HEK293 (cell line): ENCODE results near the gene SNAI1.

Experiments
- CTCF ChIA-PET: fragments of 350-600 bp; formaldehyde crosslinking; extraction: SDS; loops from one replicate; lab custom pipeline; 2021; ENCODE audit warnings: antibody characterized with exemption; lab: Yijun Ruan, JAX
- POLR2A ChIA-PET: fragments of 300-600 bp; formaldehyde crosslinking; extraction: SDS; loops from one replicate; lab custom pipeline; 2020; ENCODE audit warnings: antibody characterized with exemption, inconsistent platforms; lab: Yijun Ruan, JAX
- H3K27ac ChIP-seq: fragments of 200-500 bp; sonication (Bioruptor generic); 2 replicates; pipeline ENCODE4 v1.5.1; 2014; ENCODE audit warnings: low read depth, low read length, control low read depth, inconsistent platforms; ENCODE audit errors: extremely low read depth
- H3K36me3 ChIP-seq, 2 experiments: fragments of 200-500 bp in 1 of 2; sonication (Bioruptor generic) in 1 of 2; 1 replicate in 1 of 2; 2 replicates in 1 of 2; pipeline ENCODE4 v1.5.1; 2014 to 2017; ENCODE audit warnings: inconsistent platforms in 2 of 2, low read length in 2 of 2; ENCODE audit not compliant: control insufficient read depth in 2 of 2, insufficient read depth in 1 of 2
- H3K4me1 ChIP-seq: fragments of 200-500 bp; sonication (Bioruptor generic); 2 replicates; pipeline ENCODE4 v1.5.1; 2014; ENCODE audit warnings: mild to moderate bottlenecking, low read length, inconsistent platforms; ENCODE audit not compliant: control insufficient read depth, insufficient read depth
- H3K4me3 ChIP-seq: 2 replicates; pipeline ENCODE4 v1.5.1; 2011; ENCODE audit warnings: low read depth, mild to moderate bottlenecking, control low read depth, low read length, moderate library complexity
- H3K9me3 ChIP-seq: fragments of 200-500 bp; sonication (Bioruptor generic); 2 replicates; pipeline ENCODE4 v1.5.1; 2014; ENCODE audit warnings: low read depth, low read length, inconsistent platforms; ENCODE audit not compliant: control insufficient read depth, insufficient read depth
- BCL6B ChIP-seq: fragments of 450-650 bp; formaldehyde crosslinking; IDR thresholded peaks from 2 replicates; pipeline ENCODE4 v1.5.1; 2017; ENCODE audit warnings: missing biosample characterization, missing genetic modification characterization
- EGR2 ChIP-seq: fragments of 450-650 bp; formaldehyde crosslinking; IDR thresholded peaks from 2 replicates; pipeline ENCODE4 v1.5.1; 2016; ENCODE audit warnings: low read depth, missing biosample characterization, missing genetic modification characterization
- GLIS1 ChIP-seq: fragments of 450-650 bp; formaldehyde crosslinking; IDR thresholded peaks from 2 replicates; pipeline ENCODE4 v1.5.1; 2016; ENCODE audit warnings: missing biosample characterization, missing genetic modification characterization
- IKZF3 ChIP-seq: fragments of 450-650 bp; IDR thresholded peaks from 2 replicates; pipeline ENCODE4 v1.5.0; 2018; ENCODE audit warnings: missing biosample characterization, mild to moderate bottlenecking, missing genetic modification characterization, moderate library complexity
- ZBTB8A ChIP-seq: fragments of 450-650 bp; formaldehyde crosslinking; IDR thresholded peaks from 2 replicates; pipeline ENCODE4 v1.5.1; 2016; ENCODE audit warnings: missing biosample characterization, missing genetic modification characterization
- ZFP3 ChIP-seq: fragments of 450-650 bp; formaldehyde crosslinking; IDR thresholded peaks from 2 replicates; pipeline ENCODE4 v1.5.1; 2016; ENCODE audit warnings: low read depth, missing biosample characterization, missing genetic modification characterization
- ZFP41 ChIP-seq: fragments of 450-650 bp; formaldehyde crosslinking; IDR thresholded peaks from 2 replicates; pipeline ENCODE4 v1.5.1; 2016; ENCODE audit warnings: missing biosample characterization, missing genetic modification characterization, borderline replicate concordance
- ZNF223 ChIP-seq: fragments of 450-650 bp; formaldehyde crosslinking; IDR thresholded peaks from 2 replicates; pipeline ENCODE4 v1.5.1; 2016; ENCODE audit warnings: missing biosample characterization, missing genetic modification characterization
- ZNF350 ChIP-seq: fragments of 450-650 bp; formaldehyde crosslinking; IDR thresholded peaks from 2 replicates; pipeline ENCODE4 v1.5.0; 2017; ENCODE audit warnings: missing biosample characterization, mild to moderate bottlenecking, missing genetic modification characterization
- ZNF473 ChIP-seq: fragments of 450-650 bp; formaldehyde crosslinking; IDR thresholded peaks from 2 replicates; pipeline ENCODE4 v1.5.1; 2017; ENCODE audit warnings: missing biosample characterization, missing genetic modification characterization
- ZNF561 ChIP-seq: fragments of 450-650 bp; IDR thresholded peaks from 2 replicates; pipeline ENCODE4 v1.5.1; 2018; ENCODE audit warnings: missing biosample characterization, missing genetic modification characterization, borderline replicate concordance
- ZNF621 ChIP-seq: fragments of 450-650 bp; formaldehyde crosslinking; IDR thresholded peaks from 2 replicates; pipeline ENCODE4 v1.5.1; 2017; ENCODE audit warnings: missing biosample characterization, missing genetic modification characterization
- ZNF677 ChIP-seq: fragments of 450-650 bp; IDR thresholded peaks from 2 replicates; pipeline ENCODE4 v1.5.0; 2018; ENCODE audit warnings: missing biosample characterization, mild to moderate bottlenecking, missing genetic modification characterization, moderate library complexity
- ZNF791 ChIP-seq: fragments of 450-650 bp; formaldehyde crosslinking; IDR thresholded peaks from 2 replicates; pipeline ENCODE4 v1.5.1; 2016; ENCODE audit warnings: missing biosample characterization, missing genetic modification characterization
- TF ChIP-seq, protein P1 (sequence below): fragments of 450-650 bp; formaldehyde crosslinking; optimal IDR thresholded peaks from 2 replicates; pipeline ENCODE3; 2016; ENCODE audit warnings: missing biosample characterization, mild to moderate bottlenecking, missing genetic modification characterization
- TF ChIP-seq, protein P2 (sequence below): fragments of 450-650 bp; formaldehyde crosslinking; IDR thresholded peaks from 2 replicates; pipeline ENCODE4 v1.5.1; 2016; ENCODE audit warnings: missing biosample characterization, missing genetic modification characterization

The SNAI1 gene

DNA sequence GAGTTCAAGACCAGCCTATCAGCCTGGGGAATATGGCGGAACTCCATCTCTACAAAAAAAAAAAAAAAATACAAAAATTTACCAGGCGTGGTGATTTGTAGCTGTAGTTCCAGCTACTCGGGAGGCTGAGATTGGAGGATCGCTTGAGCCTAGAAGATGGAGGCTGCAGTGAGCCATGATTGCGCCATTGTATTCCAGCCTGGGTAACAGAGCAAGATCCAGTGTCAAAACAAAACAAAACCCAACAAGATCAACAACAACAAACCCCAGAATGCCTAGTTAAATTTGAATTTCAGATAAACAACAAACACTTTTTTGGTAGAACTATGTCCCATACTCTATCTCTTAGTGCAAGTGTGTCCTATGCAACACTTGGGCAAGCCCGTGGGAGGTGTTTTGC lies 39.9 kb downstream of the SNAI1 start:
- POLR2A ChIA-PET: no interaction called here
- Histone ChIP-seq H3K36me3 (no peaks in the 10 kb centered on the region), H3K4me1 (no peaks in the 10 kb centered on the region), H3K9me3 (no peaks in the 10 kb centered on the region), H3K4me3 (no peak overlapping the region), H3K27ac (no peak overlapping the region)
- CTCF ChIA-PET: no interaction called here
- TF ChIP-seq ZNF473 (tag by site-specific recombination) (no peak), ZNF677 (peak; percentile 58; the same call in 1 of the 2 replicates)

DNA sequence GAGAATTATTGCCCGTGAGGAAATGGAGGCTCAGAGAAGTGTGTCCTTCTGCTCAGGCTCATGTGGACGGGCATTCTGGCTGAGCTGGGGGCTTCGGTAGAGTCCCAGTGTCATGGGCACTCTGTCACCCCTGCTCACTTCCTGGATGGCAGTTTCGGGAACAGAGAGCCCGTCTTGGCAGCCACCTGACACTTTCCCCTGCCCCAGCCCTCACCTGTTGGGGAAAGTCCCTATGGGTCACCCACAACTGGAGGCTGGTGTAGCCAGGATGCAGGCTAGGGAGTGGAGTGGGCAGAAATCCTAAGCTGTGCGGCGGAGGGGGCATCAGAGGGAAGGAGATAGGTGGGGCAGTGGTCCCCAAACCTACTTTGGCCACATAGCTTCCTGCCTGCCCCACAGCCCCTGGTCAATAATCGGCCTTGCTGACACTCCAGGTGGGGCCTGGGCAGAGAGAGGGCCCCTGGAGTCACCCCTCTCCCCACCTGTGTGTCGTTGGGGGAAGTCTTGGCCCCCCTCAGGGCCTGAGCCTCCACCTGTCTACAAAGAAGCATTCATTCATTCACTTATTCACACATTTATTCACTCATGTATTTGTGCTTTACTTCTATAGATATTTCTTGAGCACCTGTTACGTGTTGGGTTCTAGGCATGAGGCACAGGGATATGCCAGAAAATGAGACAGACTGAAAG lies 40.5 kb downstream of the SNAI1 start:
- Histone ChIP-seq H3K4me3 (no peak overlapping the region), H3K9me3 (no peaks in the 10 kb centered on the region), H3K4me1 (no peaks in the 10 kb centered on the region), H3K36me3 (no peaks in the 10 kb centered on the region), H3K27ac (no peak overlapping the region)
- POLR2A ChIA-PET: no interaction called here
- TF ChIP-seq ZBTB8A (tag by site-specific recombination) (no peak), ZNF621 (tag by site-specific recombination) (no peak), ZFP3 (no peak), ZNF350 (tag by site-specific recombination) (no peak), EGR2 (tag by site-specific recombination) (no peak), ZNF223 (tag by site-specific recombination) (no peak), GLIS1 (tag by site-specific recombination) (no peak), ZNF561 (tag by site-specific recombination) (no peak), BCL6B (no peak), IKZF3 (tag by site-specific recombination) (no peak)
- CTCF ChIA-PET: interaction anchor here (0.6 kb wide), 1 partner anchor 47 kb away, joined by 3 read pairs; no protein-coding TSS in a partner anchor

DNA sequence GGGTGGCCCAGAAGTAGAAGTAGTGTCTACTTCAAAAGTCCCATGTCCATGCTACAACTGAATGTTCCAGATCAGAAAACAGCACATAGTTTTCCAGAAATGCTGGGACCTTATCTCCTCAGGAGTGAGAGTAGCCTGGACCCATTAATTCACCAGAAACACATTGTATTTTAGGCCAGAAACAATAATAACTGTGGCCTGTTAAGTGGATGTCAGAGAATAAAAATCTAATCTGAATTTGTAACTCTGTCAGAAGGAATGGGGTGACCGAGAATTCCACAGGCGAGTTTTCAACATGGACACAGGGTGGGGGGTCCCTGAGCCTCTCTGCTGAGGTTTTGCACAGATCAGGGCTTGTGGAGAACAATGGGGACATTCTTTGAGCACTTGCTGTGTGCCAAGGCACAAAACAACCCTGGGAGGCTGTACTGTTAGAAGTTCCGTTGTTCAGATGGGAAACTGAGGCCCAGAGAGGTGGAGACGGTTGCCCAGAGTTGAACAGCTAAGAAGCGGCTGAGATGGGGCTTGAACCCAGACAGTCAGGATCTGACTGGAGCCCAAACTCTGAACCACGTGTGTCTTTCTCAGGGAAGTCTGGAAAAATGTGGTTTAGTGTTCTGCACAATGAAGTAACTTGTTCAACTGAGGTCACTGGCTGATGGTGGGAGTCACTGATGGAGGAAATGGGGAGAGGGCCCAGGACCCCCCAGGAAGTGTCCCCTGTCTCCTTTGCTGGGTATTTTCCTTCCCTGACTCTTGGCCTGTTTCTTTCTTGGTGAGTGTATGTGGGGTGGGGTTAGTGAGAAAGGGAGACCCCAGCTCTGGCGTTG lies 44.2 kb downstream of the SNAI1 start:
- H3K36me3 ChIP-seq: no peaks in the 10 kb centered on the region
- ChIA-PET CTCF (no interaction called here), POLR2A (no interaction called here)
- H3K9me3 ChIP-seq: no peaks in the 10 kb centered on the region
- TF ChIP-seq ZNF791 (tag by site-specific recombination) (no peak), ZFP41 (tag by site-specific recombination) (no peak)
- TF ChIP-seq, protein P1, sequence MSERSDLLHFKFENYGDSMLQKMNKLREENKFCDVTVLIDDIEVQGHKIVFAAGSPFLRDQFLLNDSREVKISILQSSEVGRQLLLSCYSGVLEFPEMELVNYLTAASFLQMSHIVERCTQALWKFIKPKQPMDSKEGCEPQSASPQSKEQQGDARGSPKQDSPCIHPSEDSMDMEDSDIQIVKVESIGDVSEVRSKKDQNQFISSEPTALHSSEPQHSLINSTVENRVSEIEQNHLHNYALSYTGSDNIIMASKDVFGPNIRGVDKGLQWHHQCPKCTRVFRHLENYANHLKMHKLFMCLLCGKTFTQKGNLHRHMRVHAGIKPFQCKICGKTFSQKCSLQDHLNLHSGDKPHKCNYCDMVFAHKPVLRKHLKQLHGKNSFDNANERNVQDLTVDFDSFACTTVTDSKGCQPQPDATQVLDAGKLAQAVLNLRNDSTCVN (tag by site-specific recombination): no peak
- TF ChIP-seq, protein P2, sequence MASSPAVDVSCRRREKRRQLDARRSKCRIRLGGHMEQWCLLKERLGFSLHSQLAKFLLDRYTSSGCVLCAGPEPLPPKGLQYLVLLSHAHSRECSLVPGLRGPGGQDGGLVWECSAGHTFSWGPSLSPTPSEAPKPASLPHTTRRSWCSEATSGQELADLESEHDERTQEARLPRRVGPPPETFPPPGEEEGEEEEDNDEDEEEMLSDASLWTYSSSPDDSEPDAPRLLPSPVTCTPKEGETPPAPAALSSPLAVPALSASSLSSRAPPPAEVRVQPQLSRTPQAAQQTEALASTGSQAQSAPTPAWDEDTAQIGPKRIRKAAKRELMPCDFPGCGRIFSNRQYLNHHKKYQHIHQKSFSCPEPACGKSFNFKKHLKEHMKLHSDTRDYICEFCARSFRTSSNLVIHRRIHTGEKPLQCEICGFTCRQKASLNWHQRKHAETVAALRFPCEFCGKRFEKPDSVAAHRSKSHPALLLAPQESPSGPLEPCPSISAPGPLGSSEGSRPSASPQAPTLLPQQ (tag by site-specific recombination): no peak
- no peak overlapping the region for H3K27ac ChIP-seq
- no peaks in the 10 kb centered on the region for H3K4me1 ChIP-seq
- H3K4me3 ChIP-seq: no peak overlapping the region
